HCT116 (cell line): ENCODE results near the gene S100G. TPM values are rescaled to one million over a fixed set of nuclear protein-coding genes. Genes with fewer than 3 reads are reported as not detected.

Source experiments
- ATAC-seq: fragments of 200-7000 bp; cut with Tn5 transposase; 2 replicates; pipeline ENCODE4 v1.9.1; 2020; ENCODE audit warnings: mild to moderate bottlenecking, moderate library complexity
- BruUV-seq: library from RNA; stranded (reverse); fragments of 400-500 nt; replicated peaks from 2 replicates; lab custom pipeline; 2021; lab: Mats Ljungman, UMichigan
- CTCF ChIA-PET: fragments of 300-600 bp; sonication (Branson Sonifier 250); formaldehyde crosslinking; loops from one replicate; lab custom pipeline; 2021; ENCODE audit warnings: antibody characterized with exemption; lab: Charles Lee
- POLR2A ChIA-PET: fragments of 300-600, 350-600 bp; sonication (Branson Sonifier 250); formaldehyde crosslinking; loops from one replicate; lab custom pipeline; 2021; ENCODE audit warnings: antibody characterized with exemption; lab: Charles Lee
- RAD21 ChIA-PET, 2 experiments: fragments of 300-600 bp; sonication (Branson Sonifier 250); formaldehyde crosslinking; loops; one replicate each; lab custom pipeline; 2023; ENCODE audit warnings: low total read pairs in 2 of 2; ENCODE audit not compliant: uncharacterized antibody in 2 of 2, unreplicated experiment in 2 of 2, low non-redundant PET in 1 of 2; lab: Charles Lee
- DNase-seq: peaks from one replicate; pipeline ENCODE4 v3.0.0-alpha.2; 2010; ENCODE audit warnings: low read depth, low spot score
- H2AFZ ChIP-seq: fragments of 200-600 bp; shearing (Covaris generic), sonication (generic); 2 replicates; pipeline ENCODE4 v1.6.1; 2017; ENCODE audit warnings: low read depth, mixed run types, mixed read lengths, antibody characterized with exemption, low read length; ENCODE audit not compliant: poor library complexity, severe bottlenecking
- H3K27ac ChIP-seq: 2 replicates; pipeline ENCODE4 v1.5.1; 2012; ENCODE audit warnings: low read depth, low read length
- H3K27me3 ChIP-seq: fragments of 200-600 bp; sonication (generic); 2 replicates; pipeline ENCODE4 v1.6.1; 2016; ENCODE audit warnings: mixed run types, low read length, mixed read lengths; ENCODE audit not compliant: insufficient read depth
- H3K36me3 ChIP-seq, 2 experiments: fragments of 200-500 bp in 1 of 2; fragments of 200-600 bp in 1 of 2; sonication (Bioruptor generic) in 1 of 2; sonication (generic) in 1 of 2; 2 replicates each; pipeline versions ENCODE4 v1.5.1 to v1.6.1; 2014 to 2016; ENCODE audit warnings: low read length in 2 of 2, inconsistent platforms in 1 of 2, mixed read lengths in 1 of 2, mixed run types in 1 of 2; ENCODE audit not compliant: insufficient read depth in 2 of 2, control insufficient read depth in 1 of 2
- H3K4me1 ChIP-seq, 2 experiments: fragments of 200-600 bp in 1 of 2; sonication (generic) in 1 of 2; 2 replicates each; pipeline versions ENCODE4 v1.5.1 to v1.6.1; 2012 to 2017; ENCODE audit warnings: low read length in 2 of 2, inconsistent platforms in 1 of 2, mild to moderate bottlenecking in 1 of 2, mixed read lengths in 1 of 2, mixed run types in 1 of 2, moderate library complexity in 1 of 2; ENCODE audit not compliant: insufficient read depth in 2 of 2, control insufficient read depth in 1 of 2
- H3K4me2 ChIP-seq: fragments of 200-600 bp; sonication (generic); 2 replicates; pipeline ENCODE4 v1.6.1; 2017; ENCODE audit warnings: mixed run types, low read length, mixed read lengths
- H3K4me3 ChIP-seq, 2 experiments: fragments of 200-600 bp in 1 of 2; sonication (generic) in 1 of 2; replicated peaks in 1 of 2; 2 replicates each; pipeline ENCODE4 v1.5.1; 2011 to 2016; ENCODE audit warnings: low read length in 2 of 2, control low read depth in 1 of 2, low read depth in 1 of 2, mild to moderate bottlenecking in 1 of 2, mixed read lengths in 1 of 2, mixed run types in 1 of 2
- H3K79me2 ChIP-seq: fragments of 200-600 bp; sonication (generic); 2 replicates; pipeline ENCODE4 v1.6.1; 2017; ENCODE audit warnings: mild to moderate bottlenecking, mixed run types, low read length, moderate library complexity, mixed read lengths; ENCODE audit not compliant: insufficient read depth
- H3K9ac ChIP-seq: fragments of 200-600 bp; sonication (generic); 2 replicates; pipeline ENCODE4 v1.6.1; 2016; ENCODE audit warnings: low read length, mixed read lengths
- H3K9me2 ChIP-seq: fragments of 200-600 bp; sonication (generic), shearing (Covaris generic); 2 replicates; pipeline ENCODE4 v1.6.1; 2017; ENCODE audit warnings: mixed run types, mild to moderate bottlenecking, moderate library complexity; ENCODE audit not compliant: insufficient read depth
- H3K9me3 ChIP-seq, 2 experiments: fragments of 200-500 bp in 1 of 2; fragments of 200-600 bp in 1 of 2; sonication (Bioruptor generic) in 1 of 2; sonication (generic) in 1 of 2; 2 replicates each; pipeline ENCODE4 v1.6.1; 2014 to 2017; ENCODE audit warnings: low read length in 2 of 2, mixed read lengths in 2 of 2, inconsistent platforms in 1 of 2, low read depth in 1 of 2, mild to moderate bottlenecking in 1 of 2, mixed run types in 1 of 2, moderate library complexity in 1 of 2; ENCODE audit not compliant: control insufficient read depth in 1 of 2, insufficient read depth in 1 of 2
- H4K20me1 ChIP-seq: fragments of 200-600 bp; sonication (generic), shearing (Covaris generic); 2 replicates; pipeline ENCODE4 v1.6.1; 2017; ENCODE audit warnings: mixed run types, mild to moderate bottlenecking, moderate library complexity; ENCODE audit not compliant: insufficient read depth
- EZH2 ChIP-seq: fragments of 200-600 bp; sonication (generic); IDR thresholded peaks from 2 replicates; pipeline ENCODE4 v1.6.1; 2017; ENCODE audit warnings: antibody characterized with exemption, mixed run types
- JUND ChIP-seq: IDR thresholded peaks from 2 replicates; pipeline ENCODE4 v1.6.1; 2012
- MAX ChIP-seq: IDR thresholded peaks from 2 replicates; pipeline ENCODE4 v1.6.1; 2012
- SIN3A ChIP-seq: IDR thresholded peaks from 2 replicates; pipeline ENCODE4 v1.6.1; 2012; ENCODE audit warnings: low read depth
- SRF ChIP-seq: IDR thresholded peaks from 2 replicates; pipeline ENCODE4 v1.6.1; 2012; ENCODE audit warnings: low read depth
- TCF7L2 ChIP-seq: IDR thresholded peaks from 2 replicates; pipeline ENCODE4 v1.7.0; 2011; ENCODE audit warnings: borderline replicate concordance, inconsistent platforms; ENCODE audit not compliant: insufficient read depth, insufficient read length; ENCODE audit errors: extremely low read depth
- ZBTB33 ChIP-seq: IDR thresholded peaks from 2 replicates; pipeline ENCODE4 v1.6.1; 2011; ENCODE audit warnings: mild to moderate bottlenecking, low read length, moderate library complexity; ENCODE audit not compliant: insufficient replicate concordance; ENCODE audit errors: extremely low read depth
- ZFX ChIP-seq: fragments of 450-650 bp; IDR thresholded peaks from 2 replicates; pipeline ENCODE4 v1.6.1; 2017
- intact Hi-C: fragments of 100-400 bp; cut with micrococcal nuclease; formaldehyde crosslinking; loops from 2 replicates; pipeline ENCODE4 v1.10.0; 2022
- total RNA-seq: library from RNA; stranded (reverse); gene quantifications from one replicate; pipeline ENCODE4 v1.2.1, GENCODE V29; 2021; ENCODE audit not compliant: unreplicated experiment
- TF ChIP-seq, protein P1 (sequence below): IDR thresholded peaks from 2 replicates; pipeline ENCODE4 v1.6.1; 2012; ENCODE audit warnings: low read depth

S100G gene
- total RNA-seq, 1 experiment from 2014 or later, result not detected

DNA sequence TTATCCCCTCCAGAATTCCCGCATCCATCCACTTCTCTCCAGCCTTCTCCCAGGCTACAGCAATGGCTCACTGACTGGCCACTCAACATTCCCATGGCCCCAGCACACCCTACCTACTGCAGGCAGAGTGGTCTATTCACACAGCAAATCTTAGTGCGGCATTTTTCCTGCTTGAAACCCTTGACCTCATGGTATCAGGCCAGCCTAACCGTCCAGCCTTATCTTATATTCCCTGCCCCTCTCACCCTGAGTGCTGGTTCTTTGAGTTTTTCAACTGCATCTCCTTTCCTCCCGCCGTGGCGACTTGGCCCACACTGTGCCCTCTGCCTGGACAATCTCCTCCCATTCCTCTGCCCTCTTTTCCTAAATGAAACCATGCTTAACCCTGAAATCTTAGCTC lies 10.0 kb upstream of the S100G start:
- Histone ChIP-seq H3K27ac (no peak overlapping the region), H3K36me3 (no peaks in the 10 kb centered on the region), H3K9ac (no peak overlapping the region), H3K79me2 (no peaks in the 10 kb centered on the region), H3K9me3 (no peaks in the 10 kb centered on the region), H3K4me1 (no peaks in the 10 kb centered on the region), H4K20me1 (no peaks in the 10 kb centered on the region), H3K4me3 (no peak overlapping the region), H3K27me3 (no peaks in the 10 kb centered on the region), H3K9me2 (no peaks in the 10 kb centered on the region), H3K4me2 (no peak overlapping the region), H2AFZ (no peak overlapping the region)
- DNase-seq (no peak), ATAC-seq (no peak)
- no TSS peak for BruUV-seq
- CTCF ChIA-PET, result no interaction called here
- POLR2A ChIA-PET, result no interaction called here
- no peak for TF ChIP-seq TCF7L2
- TF ChIP-seq SRF, result no peak
- TF ChIP-seq, protein P1, sequence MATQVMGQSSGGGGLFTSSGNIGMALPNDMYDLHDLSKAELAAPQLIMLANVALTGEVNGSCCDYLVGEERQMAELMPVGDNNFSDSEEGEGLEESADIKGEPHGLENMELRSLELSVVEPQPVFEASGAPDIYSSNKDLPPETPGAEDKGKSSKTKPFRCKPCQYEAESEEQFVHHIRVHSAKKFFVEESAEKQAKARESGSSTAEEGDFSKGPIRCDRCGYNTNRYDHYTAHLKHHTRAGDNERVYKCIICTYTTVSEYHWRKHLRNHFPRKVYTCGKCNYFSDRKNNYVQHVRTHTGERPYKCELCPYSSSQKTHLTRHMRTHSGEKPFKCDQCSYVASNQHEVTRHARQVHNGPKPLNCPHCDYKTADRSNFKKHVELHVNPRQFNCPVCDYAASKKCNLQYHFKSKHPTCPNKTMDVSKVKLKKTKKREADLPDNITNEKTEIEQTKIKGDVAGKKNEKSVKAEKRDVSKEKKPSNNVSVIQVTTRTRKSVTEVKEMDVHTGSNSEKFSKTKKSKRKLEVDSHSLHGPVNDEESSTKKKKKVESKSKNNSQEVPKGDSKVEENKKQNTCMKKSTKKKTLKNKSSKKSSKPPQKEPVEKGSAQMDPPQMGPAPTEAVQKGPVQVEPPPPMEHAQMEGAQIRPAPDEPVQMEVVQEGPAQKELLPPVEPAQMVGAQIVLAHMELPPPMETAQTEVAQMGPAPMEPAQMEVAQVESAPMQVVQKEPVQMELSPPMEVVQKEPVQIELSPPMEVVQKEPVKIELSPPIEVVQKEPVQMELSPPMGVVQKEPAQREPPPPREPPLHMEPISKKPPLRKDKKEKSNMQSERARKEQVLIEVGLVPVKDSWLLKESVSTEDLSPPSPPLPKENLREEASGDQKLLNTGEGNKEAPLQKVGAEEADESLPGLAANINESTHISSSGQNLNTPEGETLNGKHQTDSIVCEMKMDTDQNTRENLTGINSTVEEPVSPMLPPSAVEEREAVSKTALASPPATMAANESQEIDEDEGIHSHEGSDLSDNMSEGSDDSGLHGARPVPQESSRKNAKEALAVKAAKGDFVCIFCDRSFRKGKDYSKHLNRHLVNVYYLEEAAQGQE, result no peak
- TF ChIP-seq EZH2, result no peak
- TF ChIP-seq JUND, result no peak
- TF ChIP-seq MAX, result no peak
- TF ChIP-seq ZFX, result no peak
- TF ChIP-seq SIN3A, result no peak
- no peak for TF ChIP-seq ZBTB33
- RAD21 ChIA-PET, result no interaction called here
- intact Hi-C loops, result no loop called here
